PC-9 (cell line): ENCODE measurements around the gene ZNF438. TPM values are rescaled to one million over a fixed set of nuclear protein-coding genes. Genes with fewer than 3 reads are reported as not detected.

Experiments
- BruUV-seq: library from RNA; stranded (reverse); fragments of 400-500 nt; replicated peaks from 2 replicates; lab custom pipeline; 2021; lab: Mats Ljungman, UMichigan
- CTCF ChIA-PET: fragments of 300-600 bp; sonication (Branson Sonifier 250); formaldehyde crosslinking; loops from one replicate; lab custom pipeline; 2022; ENCODE audit warnings: antibody characterized with exemption; lab: Charles Lee
- POLR2A ChIA-PET: fragments of 300-600 bp; sonication (Branson Sonifier 250); formaldehyde crosslinking; loops from one replicate; lab custom pipeline; 2022; ENCODE audit warnings: antibody characterized with exemption; ENCODE audit not compliant: unreplicated experiment; lab: Charles Lee
- DNase-seq, 2 experiments: peaks; one replicate each; pipeline versions ENCODE4 v3.0.0 to v3.0.0-alpha.2; 2015 to 2022; ENCODE audit warnings: mixed read lengths in 1 of 2
- H2AFZ ChIP-seq: fragments of 200-600 bp; sonication (generic); 2 replicates; pipeline ENCODE4 v1.8.1; 2017; ENCODE audit warnings: antibody characterized with exemption
- H3F3A ChIP-seq: fragments of 200-600 bp; sonication (generic); 2 replicates; pipeline ENCODE4 v1.8.1; 2017; ENCODE audit warnings: antibody characterized with exemption, mild to moderate bottlenecking, low read depth; ENCODE audit not compliant: insufficient read depth
- H3K27ac ChIP-seq: fragments of 200-600 bp; sonication (generic); 2 replicates; pipeline ENCODE4 v1.6.1; 2016; ENCODE audit warnings: mixed run types
- H3K27me3 ChIP-seq: fragments of 200-600 bp; sonication (generic); 2 replicates; pipeline ENCODE4 v1.6.1; 2016; ENCODE audit warnings: low read depth, mixed run types; ENCODE audit not compliant: insufficient read depth
- H3K36me3 ChIP-seq: fragments of 200-600 bp; sonication (generic); 2 replicates; pipeline ENCODE4 v1.6.1; 2016; ENCODE audit warnings: low read depth, mixed run types
- H3K4me1 ChIP-seq: fragments of 200-600 bp; sonication (generic); replicated peaks from 2 replicates; pipeline ENCODE4 v1.6.1; 2016; ENCODE audit warnings: mixed run types; ENCODE audit not compliant: insufficient read depth
- H3K4me2 ChIP-seq: fragments of 200-600 bp; sonication (generic); 2 replicates; pipeline ENCODE4 v1.6.1; 2017; ENCODE audit warnings: mixed run types
- H3K4me3 ChIP-seq: fragments of 200-600 bp; sonication (generic); 2 replicates; pipeline ENCODE4 v1.6.1; 2016; ENCODE audit warnings: mixed run types
- H3K79me2 ChIP-seq: fragments of 200-600 bp; sonication (generic); 2 replicates; pipeline ENCODE4 v1.6.1; 2017; ENCODE audit warnings: low read depth, mixed run types
- H3K9me2 ChIP-seq: fragments of 200-600 bp; sonication (generic); 2 replicates; pipeline ENCODE4 v1.8.1; 2017; ENCODE audit warnings: mild to moderate bottlenecking; ENCODE audit not compliant: insufficient read depth
- H3K9me3 ChIP-seq: fragments of 200-600 bp; sonication (generic); 2 replicates; pipeline ENCODE4 v1.8.1; 2016; ENCODE audit warnings: low read depth; ENCODE audit not compliant: insufficient read depth
- H4K20me1 ChIP-seq: fragments of 200-600 bp; sonication (generic); 2 replicates; pipeline ENCODE4 v1.8.1; 2017; ENCODE audit not compliant: insufficient read depth
- CTCF ChIP-seq: fragments of 200-600 bp; sonication (generic); conservative IDR thresholded peaks from 2 replicates; pipeline ENCODE4 v1.6.1; 2017; ENCODE audit warnings: mixed run types, antibody characterized with exemption, mild to moderate bottlenecking, moderate library complexity
- EZH2 ChIP-seq: fragments of 200-600 bp; sonication (generic); IDR thresholded peaks from 2 replicates; pipeline ENCODE4 v1.8.0; 2017; ENCODE audit warnings: antibody characterized with exemption, low read depth
- intact Hi-C: fragments of 100-400 bp; cut with micrococcal nuclease; formaldehyde crosslinking; loops from one replicate; pipeline ENCODE4 v1.10.0; 2022; ENCODE audit not compliant: unreplicated experiment
- total RNA-seq: library from RNA; stranded (reverse); gene quantifications from 2 replicates; pipeline ENCODE4 v1.2.3, GENCODE V29; 2021

Gene ZNF438
- total RNA-seq, 1 experiment from 2014 or later = 4.7 TPM

- Histone ChIP-seq H3K4me3 (no peak overlapping the region), H3K36me3 (no peaks in the 10 kb centered on the region), H3K27ac (no peak overlapping the region), H2AFZ (no peak overlapping the region), H3K4me2 (no peak overlapping the region), H3K4me1 (no peaks in the 10 kb centered on the region), H3F3A (no peaks in the 10 kb centered on the region), H3K27me3 (no peaks in the 10 kb centered on the region), H4K20me1 (no peaks in the 10 kb centered on the region), H3K79me2 (no peaks in the 10 kb centered on the region), H3K9me2 (no peaks in the 10 kb centered on the region), H3K9me3 (no peaks in the 10 kb centered on the region)
- ChIA-PET CTCF (no interaction called here), POLR2A (interaction anchor here (0.6 kb wide), 1 partner anchor 1118 kb away, joined by 4 read pairs; no protein-coding TSS in a partner anchor)
- TF ChIP-seq CTCF = no peak
- no peak for TF ChIP-seq EZH2
- BruUV-seq = no TSS peak
- no peak for DNase-seq
- intact Hi-C loops = no loop called here
Measured at GRCh38 chr10:30915146-30915545, 116.5 kb downstream of the ZNF438 start.

GRCh38 chr10:30911303-30911863 lies 120.3 kb downstream of the ZNF438 start:
- Histone ChIP-seq H3K9me2 (no peaks in the 10 kb centered on the region), H3K27ac (no peak overlapping the region), H3K4me3 (no peak overlapping the region), H4K20me1 (no peaks in the 10 kb centered on the region), H3K4me1 (no peaks in the 10 kb centered on the region), H3K36me3 (no peaks in the 10 kb centered on the region), H3K27me3 (no peaks in the 10 kb centered on the region), H3K9me3 (no peaks in the 10 kb centered on the region), H2AFZ (no peak overlapping the region), H3K4me2 (no peak overlapping the region), H3F3A (no peaks in the 10 kb centered on the region), H3K79me2 (no peaks in the 10 kb centered on the region)
- CTCF ChIA-PET = no interaction called here
- no TSS peak for BruUV-seq
- DNase-seq = no peak
- intact Hi-C loops = no loop called here
- POLR2A ChIA-PET = no interaction called here
- TF ChIP-seq CTCF (no peak), EZH2 (no peak)

GRCh38 chr10:30903397-30904138 lies 128.1 kb downstream of the ZNF438 start:
- intact Hi-C loops = no loop called here
- Histone ChIP-seq H3K27ac (no peak overlapping the region), H3K9me2 (no peaks in the 10 kb centered on the region), H2AFZ (no peak overlapping the region), H3K79me2 (no peaks in the 10 kb centered on the region), H3K36me3 (no peaks in the 10 kb centered on the region), H3K27me3 (no peaks in the 10 kb centered on the region), H3K4me2 (no peak overlapping the region), H4K20me1 (no peaks in the 10 kb centered on the region), H3F3A (no peaks in the 10 kb centered on the region), H3K9me3 (no peaks in the 10 kb centered on the region), H3K4me1 (no peaks in the 10 kb centered on the region), H3K4me3 (no peak overlapping the region)
- no peak for DNase-seq
- ChIA-PET CTCF (interaction anchor here (0.6 kb wide), 1 partner anchor 1867 kb away, joined by 4 read pairs; no protein-coding TSS in a partner anchor), POLR2A (no interaction called here)
- no peak for TF ChIP-seq CTCF
- no peak for TF ChIP-seq EZH2
- no TSS peak for BruUV-seq
